Activated T-cell treated with anti-CD3 and anti-CD28 coated beads, Interleukin-2, amount 50 U/mL, for 48 hours (primary cell): ENCODE measurements around the gene GSTM4.
"Not testable (repeated sequence)": the region's sequence is repeated elsewhere in the genome, so short reads cannot be mapped to it uniquely, and the experiment has no call there.

Experiments
- DNase-seq, 2 experiments: peaks; one replicate each; pipeline ENCODE4 v3.0.0-alpha.2; 2020

Gene GSTM4

GRCh38 chr1:109669246-109669948 lies 13.5 kb downstream of the GSTM4 start:
- DNase-seq = peak in 1 of 2 experiments; percentile 32

GRCh38 chr1:109669949-109670302 lies 14.0 kb downstream of the GSTM4 start:
- not testable (repeated sequence) for DNase-seq

GRCh38 chr1:109671067-109671466 lies 15.2 kb downstream of the GSTM4 start:
- no peak for DNase-seq

DNA sequence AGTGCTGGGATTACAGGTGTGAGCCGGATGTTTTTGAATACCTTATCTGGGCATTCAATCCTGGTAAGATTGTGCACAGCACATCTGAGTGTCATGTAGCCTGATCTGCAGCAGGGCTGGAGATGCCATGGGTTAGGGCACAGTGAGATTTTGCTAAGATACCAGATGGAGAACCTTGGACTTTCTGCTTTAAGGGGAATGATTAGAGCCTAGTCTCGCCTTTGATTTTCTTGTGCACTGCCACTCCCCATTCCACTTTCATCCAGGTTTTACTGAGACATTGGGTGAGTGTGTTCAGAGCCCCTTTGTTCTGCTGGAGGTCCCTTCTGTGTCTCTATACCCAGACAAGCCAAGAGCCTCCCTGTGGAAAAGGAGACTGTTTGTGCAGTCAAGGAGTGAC lies 18.0 kb downstream of the GSTM4 start:
- not testable (repeated sequence) for DNase-seq

DNA sequence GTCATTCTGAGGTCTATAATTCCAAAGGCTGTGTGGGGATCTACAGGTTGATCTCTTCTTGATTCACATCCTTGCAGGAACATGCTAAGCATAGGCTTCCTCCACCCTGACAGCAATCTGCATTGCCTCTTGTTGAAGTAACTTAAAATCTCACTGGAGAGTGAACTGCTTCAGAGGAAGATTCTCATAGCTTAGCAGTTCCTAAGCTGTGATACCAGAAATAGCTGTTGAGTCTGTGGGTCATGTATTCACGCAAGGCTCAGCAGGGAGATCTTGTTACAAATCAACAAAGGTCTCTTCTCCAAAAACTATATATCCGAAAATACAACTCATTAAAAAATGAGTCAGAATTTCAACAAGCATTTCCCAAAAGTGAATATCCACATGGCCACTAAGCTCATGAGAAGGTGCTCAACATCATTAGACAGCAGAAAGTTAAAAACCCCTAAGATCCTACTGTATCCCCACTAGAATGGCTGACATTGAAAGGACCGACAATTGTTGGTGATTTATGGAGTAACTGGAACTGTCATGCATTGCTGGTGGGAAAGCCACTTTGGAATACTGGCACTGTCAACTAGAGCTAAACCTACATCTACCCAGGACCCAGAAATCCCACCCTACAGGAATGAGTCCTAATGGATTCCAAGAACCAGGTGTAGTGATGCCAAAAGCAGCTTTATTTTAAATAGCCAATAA lies 20.9 kb downstream of the GSTM4 start:
- DNase-seq = not testable (repeated sequence)

GRCh38 chr1:109677459-109677858 lies 21.6 kb downstream of the GSTM4 start:
- no peak for DNase-seq

DNA sequence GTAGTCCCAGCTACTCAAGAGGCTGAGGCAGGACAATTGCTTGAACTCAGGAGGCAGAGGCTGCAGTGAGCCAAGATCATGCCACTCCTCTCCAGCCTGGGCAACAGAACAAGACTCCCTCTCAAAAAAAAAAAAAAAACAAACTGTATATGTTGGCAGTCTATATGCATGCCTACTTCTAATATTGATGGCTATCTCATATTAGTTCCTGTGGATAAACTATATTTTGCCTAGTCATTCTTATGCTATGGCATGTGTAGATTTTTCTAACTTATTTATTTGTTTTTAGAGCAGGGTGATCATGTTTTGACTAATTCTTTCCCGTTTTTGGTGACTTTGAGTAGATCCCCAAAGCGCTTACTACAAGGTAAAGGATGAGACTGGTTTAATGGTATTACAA lies 22.7 kb downstream of the GSTM4 start:
- not testable (repeated sequence) for DNase-seq

GRCh38 chr1:109684777-109685176 lies 28.9 kb downstream of the GSTM4 start:
- not testable (repeated sequence) for DNase-seq

DNA sequence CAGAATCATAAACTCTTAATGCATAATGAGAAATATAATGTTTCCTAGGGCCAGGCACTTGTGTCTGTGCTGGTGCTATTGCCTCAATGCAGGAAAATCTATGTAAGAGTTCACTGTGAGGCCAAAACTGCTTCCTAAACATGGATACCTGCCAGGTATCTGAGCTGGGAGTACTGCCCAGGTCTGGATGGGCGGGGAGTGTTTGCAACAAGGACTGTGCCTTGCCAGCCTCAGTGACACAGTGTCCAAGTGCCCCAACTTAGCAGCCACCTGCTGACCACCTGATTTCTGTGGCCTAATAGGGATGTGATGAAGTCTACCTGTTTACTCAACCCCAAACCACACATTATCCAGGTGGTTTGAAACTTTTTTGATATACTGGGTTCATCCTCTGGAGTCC lies 29.5 kb downstream of the GSTM4 start:
- not testable (repeated sequence) for DNase-seq

- DNase-seq = not testable (repeated sequence)
These were observed 30.0 kb downstream of the GSTM4 start for GRCh38 chr1:109685890-109686289.

- not testable (repeated sequence) for DNase-seq
These were observed 31.2 kb downstream of the GSTM4 start for GRCh38 chr1:109687109-109687508.

GRCh38 chr1:109687641-109688499 lies 32.0 kb downstream of the GSTM4 start, which contains the start of gene GSTM1:
Gene GSTM1 (plus strand): TSS chr1:109687817. CDS start chr1:109687874, 57 bp downstream.
- peak; percentile 91 to 93 for DNase-seq

GRCh38 chr1:109689844-109690405 lies 34.0 kb downstream of the GSTM4 start:
- no peak for DNase-seq

DNA sequence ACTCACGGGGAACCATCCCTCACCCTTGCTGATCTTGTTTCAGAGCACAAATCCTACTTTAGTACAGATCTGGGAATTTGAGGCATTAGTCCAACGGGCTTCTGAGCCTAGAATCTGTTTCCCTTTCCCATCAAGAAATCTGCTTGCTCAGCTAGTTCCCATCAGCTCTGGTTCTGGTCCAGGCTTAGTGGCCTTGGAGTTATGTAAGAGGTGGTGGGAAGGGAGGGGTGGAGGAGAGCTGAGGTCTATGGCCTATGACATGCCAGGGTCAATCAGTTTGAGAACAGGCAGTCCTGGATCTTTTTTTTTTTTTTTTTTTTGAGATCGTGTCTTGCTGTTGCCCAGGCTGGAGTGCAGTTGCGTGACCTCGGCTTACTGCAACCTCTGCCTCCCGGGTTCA lies 35.9 kb downstream of the GSTM4 start:
- no peak for DNase-seq

GRCh38 chr1:109694400-109694799 lies 38.5 kb downstream of the GSTM4 start:
- DNase-seq = not testable (repeated sequence)

DNA sequence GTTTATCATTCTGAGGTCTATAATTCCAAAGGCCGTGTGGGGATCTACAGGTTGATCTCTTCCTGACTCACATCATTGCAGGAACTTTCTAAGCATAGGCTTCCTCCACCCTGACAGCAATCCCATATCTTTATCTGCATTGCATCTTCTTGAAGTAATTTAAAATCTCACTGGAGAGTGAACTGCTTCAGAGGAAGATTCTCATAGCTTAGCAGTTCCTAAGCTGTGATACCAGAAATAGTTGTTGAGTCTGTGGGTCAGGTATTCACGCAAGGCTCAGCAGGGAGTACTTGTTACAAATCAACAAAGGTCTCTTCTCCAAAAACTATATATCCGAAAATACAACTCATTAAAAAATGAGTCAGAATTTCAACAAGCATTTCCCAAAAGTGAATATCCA lies 39.2 kb downstream of the GSTM4 start:
- not testable (repeated sequence) for DNase-seq

DNA sequence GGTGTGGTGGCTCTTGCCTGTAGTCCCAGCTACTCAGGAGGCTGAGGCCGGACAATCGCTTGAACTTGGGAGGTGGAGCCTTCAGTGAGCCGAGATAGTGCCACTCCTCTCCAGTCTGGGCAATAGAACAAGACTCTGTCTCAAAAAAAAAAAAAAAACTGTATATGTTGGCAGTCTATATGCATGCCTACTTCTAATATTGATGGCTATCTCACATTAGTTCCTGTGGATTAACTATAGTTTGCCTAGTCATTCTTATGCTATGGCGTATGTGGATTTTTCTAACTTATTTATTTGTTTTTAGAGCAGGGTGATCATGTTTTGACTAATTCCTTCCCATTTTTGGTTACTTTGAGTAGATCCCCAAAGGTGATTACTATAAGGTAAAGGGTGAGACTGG lies 41.2 kb downstream of the GSTM4 start:
- no peak for DNase-seq

DNA sequence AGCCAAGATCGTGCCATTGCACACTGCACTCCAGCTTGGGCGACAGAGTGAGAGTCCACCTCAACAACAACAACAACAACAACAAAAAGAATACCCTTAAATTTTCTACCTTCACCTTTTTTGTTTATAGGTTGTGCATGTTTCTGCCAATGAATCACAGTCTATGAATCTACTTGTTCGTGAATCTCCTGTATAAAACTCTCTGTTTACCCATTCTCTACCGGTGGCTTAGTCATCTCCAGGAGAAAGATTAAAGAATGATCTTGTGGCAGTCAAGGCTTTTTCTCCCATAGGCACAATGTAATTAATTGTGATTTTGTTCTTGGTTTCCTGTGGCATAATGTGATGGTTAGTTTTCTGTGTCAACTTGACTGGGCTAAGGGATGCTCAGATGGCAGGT lies 42.0 kb downstream of the GSTM4 start:
- not testable (repeated sequence) for DNase-seq

GRCh38 chr1:109702940-109703339 lies 47.0 kb downstream of the GSTM4 start:
- DNase-seq = not testable (repeated sequence)

- DNase-seq = no peak
These were observed 48.3 kb downstream of the GSTM4 start for GRCh38 chr1:109704173-109704572.

DNA sequence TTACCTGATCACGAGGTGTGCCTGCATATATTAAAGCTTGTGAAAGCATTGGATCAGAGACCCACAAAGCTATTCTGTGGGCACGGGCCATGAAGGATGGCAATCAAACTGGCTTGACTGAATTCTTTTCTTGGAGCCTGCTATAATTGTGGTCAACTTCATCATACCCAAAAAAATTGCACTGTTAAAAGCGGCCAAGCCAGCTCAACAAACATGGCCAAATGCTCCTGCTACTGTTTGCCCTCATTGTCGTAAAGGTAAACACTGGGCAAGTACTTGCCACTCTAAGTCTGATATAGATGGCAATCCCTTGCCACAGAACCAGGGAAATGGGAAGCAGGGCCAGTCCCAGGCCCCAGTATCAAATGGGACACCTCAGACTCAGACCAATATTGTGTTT lies 49.5 kb downstream of the GSTM4 start:
- no peak for DNase-seq

DNA sequence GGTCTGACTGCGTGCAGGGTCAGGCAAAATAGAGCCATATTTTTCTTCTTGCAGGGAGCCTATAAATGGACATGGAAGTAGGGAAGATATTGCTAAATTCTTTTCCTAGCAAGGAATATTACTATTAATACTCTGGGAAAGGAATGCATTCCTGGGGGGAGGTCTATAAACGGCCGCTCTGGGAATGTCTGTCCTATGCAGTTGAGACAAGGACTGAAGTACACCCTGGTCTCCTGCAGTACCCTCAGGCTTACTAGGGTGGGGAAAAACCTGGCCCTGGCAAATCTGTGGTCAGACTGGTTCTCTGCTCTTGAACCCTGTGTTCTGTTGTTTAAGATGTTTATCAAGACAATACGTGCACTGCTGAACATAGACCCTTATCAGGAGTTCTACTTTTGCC lies 53.0 kb downstream of the GSTM4 start:
- not testable (repeated sequence) for DNase-seq

GRCh38 chr1:109709822-109710221 lies 53.9 kb downstream of the GSTM4 start:
- not testable (repeated sequence) for DNase-seq
